HG02798 (cell line): Measurements from ENCODE around the gene COMMD7.
"Not testable (repeated sequence)": the region's sequence is repeated elsewhere in the genome, so short reads cannot be mapped to it uniquely, and the experiment has no call there.

ENCODE experiments used
- ATAC-seq: cut with Tn5 transposase; IDR thresholded peaks from one replicate; pipeline ENCODE4 v1.9.1; 2021; ENCODE audit warnings: mild to moderate bottlenecking; ENCODE audit not compliant: unreplicated experiment, poor library complexity

Gene COMMD7

DNA sequence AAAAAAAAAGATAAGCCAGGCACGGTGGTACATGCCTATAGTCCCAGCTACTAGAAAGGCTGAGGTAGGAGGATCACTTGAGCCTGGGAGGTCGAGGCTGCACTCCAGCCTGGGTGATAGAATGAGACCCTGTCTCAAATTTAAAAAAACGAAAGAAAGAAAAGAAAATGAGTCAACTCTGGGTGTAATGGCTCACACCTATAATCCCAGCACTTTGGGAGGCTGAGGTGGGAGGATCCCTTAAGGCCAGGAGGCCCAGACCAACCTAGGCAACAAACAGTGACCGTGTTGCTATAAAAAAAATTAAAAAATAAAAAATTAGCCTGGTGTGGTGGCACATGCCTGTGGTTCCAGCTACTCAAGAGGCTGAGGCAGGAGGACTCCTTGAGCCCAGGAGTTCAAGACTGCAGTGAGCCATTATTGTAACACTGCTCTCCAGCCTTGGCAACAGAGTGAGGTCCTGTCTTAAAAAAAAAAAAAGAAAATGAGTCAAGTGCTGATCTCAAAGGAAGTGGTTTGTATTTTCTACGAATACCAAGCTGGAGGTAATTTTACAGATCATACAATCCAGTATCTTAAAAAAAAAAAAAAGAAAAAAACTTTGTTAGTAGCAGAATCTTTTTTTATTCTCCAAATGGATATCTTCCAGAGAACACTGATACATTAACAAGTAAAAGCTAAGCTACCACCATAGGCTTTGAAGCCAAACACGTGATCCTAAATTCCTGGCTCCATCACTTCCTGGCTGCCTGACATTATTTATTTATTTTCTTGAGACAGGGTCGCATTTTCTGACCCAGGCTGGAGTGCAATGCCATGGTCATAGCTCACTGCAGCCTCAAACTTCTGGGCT lies 5.7 kb downstream of the COMMD7 start:
- no peak for ATAC-seq

- no peak for ATAC-seq
Observed at GRCh38 chr20:32731882-32732266, 11.4 kb downstream of the COMMD7 start.

GRCh38 chr20:32729334-32729733 lies 13.9 kb downstream of the COMMD7 start:
- ATAC-seq: not testable (repeated sequence)

DNA sequence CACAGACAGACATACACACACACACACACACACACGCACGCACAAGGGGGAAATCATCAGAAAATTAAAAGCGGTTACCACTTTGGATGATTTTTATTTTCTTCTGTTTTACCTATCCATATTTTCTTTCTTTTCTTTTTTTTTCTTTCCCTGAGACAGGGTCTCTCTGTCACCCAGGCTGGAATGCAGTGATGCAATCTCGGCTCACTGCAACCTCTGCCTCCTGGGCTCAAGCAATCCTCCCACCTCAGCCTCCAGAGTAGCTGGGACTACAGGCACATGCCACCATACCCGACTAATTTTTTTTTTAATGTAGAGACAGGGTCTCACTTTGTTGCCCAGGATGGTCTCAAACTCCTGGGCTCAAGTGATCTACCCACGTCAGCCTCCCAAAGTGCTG lies 14.8 kb downstream of the COMMD7 start:
- ATAC-seq: not testable (repeated sequence)

GRCh38 chr20:32727683-32728082 lies 15.6 kb downstream of the COMMD7 start:
- ATAC-seq: no peak

- ATAC-seq: no peak
Observed at GRCh38 chr20:32718749-32719348, 24.4 kb downstream of the COMMD7 start.

DNA sequence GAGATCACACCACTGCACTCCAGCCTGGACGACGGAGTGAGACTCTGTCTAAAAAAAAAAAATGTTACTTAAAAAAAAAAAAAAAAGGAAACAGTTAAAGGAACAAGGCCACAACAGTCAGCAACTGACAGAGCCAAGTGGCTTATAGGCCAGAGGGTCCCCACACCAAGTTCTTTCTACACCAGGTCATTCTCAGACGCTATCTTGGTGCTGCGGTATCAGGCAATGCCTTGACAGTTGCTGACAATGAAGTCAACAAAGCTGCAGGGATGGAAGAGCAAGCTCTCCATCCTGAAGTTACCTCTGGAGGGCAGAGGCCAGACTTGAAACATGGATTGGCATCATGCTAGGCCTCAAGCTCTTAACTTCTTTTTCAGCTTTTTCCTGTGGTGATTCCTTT lies 31.9 kb downstream of the COMMD7 start:
- ATAC-seq: no peak

GRCh38 chr20:32709632-32710121 lies 33.6 kb downstream of the COMMD7 start:
- ATAC-seq: no peak

- not testable (repeated sequence) for ATAC-seq
Observed at GRCh38 chr20:32709029-32709631, 34.1 kb downstream of the COMMD7 start.

DNA sequence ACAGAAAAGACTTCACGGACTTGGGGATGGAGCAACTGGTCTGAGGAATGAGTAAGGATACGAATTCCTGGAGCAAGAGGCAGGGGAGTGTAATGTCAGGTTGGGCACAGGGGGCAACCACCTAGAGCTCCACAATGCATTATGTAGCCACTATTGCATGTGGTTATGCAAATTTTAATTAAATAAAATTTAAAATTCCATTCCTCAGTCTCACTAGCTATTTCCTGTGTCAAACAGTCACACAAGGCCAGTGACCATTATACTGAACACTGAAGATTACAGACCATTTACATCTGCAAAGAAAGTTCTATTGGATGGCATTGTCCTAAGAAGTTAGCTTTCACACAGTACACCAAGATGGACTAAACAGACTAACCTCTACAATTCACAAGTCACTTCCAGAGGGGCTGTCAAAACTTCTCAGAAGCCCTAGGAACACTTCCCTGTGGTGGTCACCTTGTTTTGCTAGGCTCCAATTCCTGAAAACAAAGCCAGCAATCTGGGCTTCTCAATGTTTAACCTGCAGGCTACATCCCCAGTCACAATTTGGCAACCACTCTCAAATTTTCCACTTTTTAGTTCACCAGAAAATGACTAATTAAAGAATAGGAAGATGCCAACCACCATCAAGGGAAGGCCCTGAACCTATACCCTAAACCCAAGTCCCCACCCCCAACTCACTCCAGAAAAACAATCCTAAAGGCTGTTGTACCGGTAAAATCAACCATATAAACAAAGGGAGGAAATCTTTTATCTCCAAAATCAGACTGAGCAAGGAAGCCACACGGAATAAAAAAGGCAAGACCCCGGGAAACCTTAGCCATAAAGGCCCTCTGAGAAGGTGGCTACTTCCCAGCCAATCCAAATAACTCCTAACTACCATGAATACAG lies 35.3 kb downstream of the COMMD7 start:
- no peak for ATAC-seq

DNA sequence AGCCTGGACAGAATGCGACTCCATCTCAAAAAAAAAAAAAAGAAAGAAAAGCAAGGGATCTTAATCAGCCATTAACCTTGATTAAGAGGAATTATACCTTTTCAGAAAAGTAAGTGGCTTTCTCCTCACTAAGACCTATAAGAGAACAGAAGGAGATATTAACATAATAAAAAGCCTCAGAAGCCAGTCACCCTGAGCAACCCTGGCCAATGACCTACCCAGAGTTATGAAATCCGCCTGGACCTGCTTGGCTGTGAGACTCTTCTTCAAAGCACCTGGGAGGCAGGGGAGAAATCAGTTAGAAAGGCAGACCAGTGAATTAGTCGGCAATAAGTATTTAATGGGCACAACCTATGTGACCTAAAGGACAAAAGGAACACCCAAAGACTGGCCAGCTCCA lies 36.8 kb downstream of the COMMD7 start:
- no peak for ATAC-seq

- no peak for ATAC-seq
Observed at GRCh38 chr20:32702706-32703425, 40.4 kb downstream of the COMMD7 start.

GRCh38 chr20:32697608-32698007 lies 45.7 kb downstream of the COMMD7 start:
- ATAC-seq: no peak

DNA sequence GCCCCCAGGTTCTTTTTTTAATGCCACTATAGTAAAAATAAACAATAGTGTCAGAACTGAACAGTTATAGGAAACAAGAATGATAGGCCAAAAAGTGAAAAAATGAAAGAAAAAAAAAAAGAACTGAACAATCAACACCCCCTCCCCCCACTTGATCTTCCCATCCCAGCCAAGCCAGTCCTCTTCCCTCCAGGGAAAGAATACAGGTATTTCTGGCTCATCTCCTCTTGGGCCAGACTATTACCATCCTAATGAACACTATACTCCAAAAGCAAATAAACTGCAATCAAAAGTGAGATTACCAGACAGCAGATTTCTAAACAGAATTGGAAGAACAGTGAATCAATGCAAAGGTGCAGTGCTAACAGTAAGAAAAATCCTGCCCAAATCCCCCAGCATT lies 48.2 kb downstream of the COMMD7 start:
- ATAC-seq: no peak

- ATAC-seq: not testable (repeated sequence)
Observed at GRCh38 chr20:32688966-32689365, 54.3 kb downstream of the COMMD7 start.

DNA sequence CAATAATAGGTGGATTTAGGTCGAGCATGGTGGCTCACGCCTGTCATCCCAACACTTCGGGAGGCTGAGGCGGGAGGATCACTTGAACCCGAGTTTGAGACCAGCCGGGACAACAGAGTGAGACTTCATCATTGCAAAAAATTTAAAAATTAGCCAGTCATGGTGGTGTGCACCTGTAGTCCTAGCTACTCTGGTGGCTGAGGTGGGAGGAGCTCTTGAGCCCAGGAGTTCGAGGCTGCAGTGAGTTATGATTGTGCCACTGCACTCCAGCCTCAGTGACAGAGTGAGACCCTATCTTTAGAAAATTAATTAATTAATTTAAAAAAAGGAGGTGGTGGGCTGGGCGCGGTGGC lies 56.1 kb downstream of the COMMD7 start:
- no peak for ATAC-seq

DNA sequence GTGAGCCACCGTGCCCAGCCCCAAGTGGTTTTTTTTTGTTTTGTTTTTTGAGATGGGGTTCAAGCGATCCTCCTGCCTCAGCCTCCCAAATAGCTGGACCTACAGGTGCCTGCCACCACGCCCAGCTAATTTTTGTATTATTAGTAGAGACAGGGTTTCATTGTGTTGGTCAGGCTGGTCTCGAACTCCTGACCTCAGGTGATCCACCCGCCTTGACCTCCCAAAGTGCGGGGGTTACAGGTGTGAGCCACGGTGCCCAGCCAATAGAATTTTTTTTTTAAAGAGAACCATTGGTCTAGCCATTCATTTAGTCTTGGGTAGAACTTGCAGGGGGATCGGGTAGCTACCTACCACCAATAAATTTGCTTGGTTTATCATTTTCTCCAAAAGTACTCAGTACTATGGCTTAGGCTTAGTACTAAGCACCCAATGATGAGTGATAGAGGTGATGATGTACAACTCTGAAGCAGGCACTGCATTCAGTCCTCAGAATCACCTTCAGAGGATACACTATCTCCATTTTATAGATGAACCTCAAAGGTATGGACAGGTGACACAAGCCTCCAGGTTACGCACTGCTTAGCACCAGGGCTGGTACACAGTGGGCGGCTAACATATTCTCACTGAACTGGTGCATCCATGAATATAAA lies 56.6 kb downstream of the COMMD7 start:
- no peak for ATAC-seq

DNA sequence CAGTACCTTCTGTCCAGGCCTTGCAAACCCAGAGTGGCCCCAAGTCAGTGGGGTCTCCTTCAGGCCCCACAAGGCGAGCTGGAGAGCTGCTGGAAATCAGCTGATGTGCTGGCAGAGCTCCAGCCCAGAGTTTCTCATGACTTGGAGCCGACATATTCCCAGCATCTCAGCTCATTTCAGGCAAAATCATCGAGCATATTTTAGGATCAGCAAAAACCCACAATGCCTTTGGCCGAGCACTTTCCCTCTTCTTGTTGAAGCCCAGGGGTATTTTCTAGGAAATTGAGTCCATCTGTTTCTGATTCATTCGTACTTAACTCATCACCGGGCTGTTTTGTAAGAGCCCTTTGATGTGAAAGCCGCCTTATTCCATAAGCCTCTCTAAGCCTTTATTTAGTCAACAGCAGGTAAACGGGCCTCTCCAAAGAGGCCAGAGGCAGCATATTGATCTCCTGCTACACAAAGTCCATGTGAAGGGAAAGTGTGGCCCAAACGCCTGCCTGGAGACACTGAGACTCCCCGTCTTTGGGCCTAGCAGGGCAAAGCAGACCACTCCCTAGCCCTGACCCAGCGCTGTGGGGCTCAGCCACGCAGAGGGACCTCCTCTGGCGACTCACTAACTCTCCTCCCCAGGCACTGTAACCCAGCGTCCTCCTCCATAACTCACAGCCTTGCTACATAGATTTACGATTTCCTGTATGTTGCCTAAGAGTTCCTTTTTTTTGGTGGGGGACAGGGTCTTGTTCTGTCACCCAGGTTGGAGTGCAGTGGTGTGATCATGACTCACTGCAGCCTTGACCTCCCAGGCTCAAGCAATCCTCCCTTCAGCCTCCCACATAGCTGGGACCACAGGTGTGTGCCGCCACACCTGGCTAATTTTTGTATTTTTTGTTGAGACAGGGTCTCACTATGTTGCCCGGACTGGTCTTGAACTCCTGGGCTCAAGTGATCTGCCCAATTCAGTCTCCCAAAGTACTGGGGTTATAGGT lies 57.4 kb downstream of the COMMD7 start:
- no peak for ATAC-seq
